Activated CD8-positive, alpha-beta memory T cell treated with anti-CD3 and anti-CD28 coated beads, Interleukin-2, amount 50 U/mL, for 24 hours (primary cell): ENCODE results near the gene CTSE.

ENCODE experiments used
- DNase-seq: peaks from one replicate; pipeline ENCODE4 v3.0.0-alpha.2; 2020; ENCODE audit errors: extremely low read depth

Gene CTSE

DNA sequence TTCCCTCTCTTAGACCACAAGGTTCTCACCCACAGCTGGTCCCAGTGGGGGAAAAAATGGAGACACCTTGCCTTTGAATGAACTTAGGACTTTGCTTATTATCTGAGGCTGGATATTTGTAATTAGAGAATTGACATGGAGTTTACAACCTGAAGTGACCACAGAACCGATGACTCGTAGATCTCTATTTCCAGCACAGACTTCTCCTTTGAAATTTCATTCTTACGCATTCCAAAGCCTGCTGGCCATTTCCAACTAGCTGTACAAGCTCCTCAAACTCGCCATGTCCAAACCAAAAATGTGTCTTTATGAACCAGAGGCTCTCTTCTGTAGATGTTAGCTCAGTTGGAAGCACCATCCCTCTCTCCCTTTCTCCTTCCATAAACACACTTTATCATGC lies 32.5 kb downstream of the CTSE start:
- no peak for DNase-seq

DNA sequence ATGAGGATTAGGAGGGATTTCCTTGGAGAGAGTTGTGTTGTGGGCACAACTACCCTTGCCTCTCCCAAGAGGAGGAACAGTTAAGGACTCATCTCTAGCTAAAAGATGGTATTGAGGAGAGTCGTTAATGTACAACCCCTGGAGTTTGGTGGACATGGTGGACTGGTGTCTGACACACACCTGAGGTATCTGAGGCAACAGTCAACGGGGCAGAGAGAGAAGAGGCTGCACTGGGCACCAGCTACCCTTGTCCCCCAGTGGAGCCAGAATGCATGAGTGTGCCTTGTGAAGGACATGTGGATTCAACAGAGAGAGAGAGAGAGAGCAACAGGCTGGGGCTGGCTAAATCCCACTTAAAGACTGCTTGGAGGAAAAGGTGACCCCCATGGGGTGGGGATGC lies 33.5 kb downstream of the CTSE start:
- DNase-seq: no peak

DNA sequence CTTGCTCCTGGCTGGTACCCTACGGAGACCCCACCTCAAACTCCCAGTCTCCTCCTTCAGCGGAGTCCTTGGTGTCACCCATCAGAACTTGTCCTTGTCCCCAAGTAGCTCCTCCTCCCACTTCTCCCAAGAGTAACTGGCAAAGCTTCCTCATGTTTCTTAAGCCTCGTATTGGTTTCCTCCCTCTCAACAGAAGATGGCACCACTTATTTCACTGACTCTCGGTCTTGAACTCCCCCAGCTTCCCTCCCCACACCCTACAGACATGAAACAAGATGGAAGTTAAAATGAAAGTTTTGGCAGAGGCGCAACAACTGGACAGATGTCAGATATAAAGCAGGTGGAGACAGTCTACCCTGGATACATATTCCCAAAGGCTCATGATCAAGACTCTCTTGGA lies 33.9 kb downstream of the CTSE start:
- no peak for DNase-seq

DNA sequence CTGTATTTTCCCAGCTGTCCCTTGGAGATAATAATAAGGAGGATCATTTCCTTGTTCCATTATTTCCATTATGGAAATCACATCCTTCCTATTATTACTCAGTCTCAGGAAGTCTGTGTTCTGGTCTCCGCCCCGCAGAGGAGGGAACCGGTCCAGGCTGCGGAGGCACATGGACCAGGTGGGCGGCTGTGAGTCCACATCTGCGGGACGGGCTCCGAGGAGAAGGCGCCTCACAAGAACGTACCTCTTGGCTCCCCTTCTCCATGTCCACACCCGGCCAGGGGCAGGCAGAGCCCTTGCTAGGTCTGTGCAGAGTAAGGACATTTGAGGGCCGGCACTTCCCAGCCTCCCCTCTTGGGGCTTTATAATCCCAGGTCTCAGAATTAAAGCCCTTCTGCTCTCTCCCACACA lies 35.1 kb downstream of the CTSE start:
- DNase-seq: no peak

DNA sequence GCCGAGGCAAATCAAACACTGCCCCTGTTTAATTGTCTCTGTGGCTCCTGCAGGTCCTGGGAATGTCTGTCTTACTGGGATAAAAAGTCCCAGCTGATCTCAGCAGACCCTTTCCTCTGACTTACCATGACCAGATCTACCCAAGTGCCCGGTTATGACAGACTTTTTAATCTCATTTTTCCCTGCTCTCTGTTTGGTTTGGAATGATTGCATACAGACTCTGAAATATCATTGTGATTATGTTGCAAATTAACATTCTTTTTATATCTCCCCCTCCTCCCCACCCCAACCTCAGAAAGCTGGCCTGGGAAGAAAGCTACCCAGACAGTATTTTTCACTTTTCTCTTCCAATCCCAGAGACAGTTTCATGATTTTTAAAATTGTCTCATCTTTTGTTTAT lies 36.8 kb downstream of the CTSE start:
- no peak for DNase-seq

DNA sequence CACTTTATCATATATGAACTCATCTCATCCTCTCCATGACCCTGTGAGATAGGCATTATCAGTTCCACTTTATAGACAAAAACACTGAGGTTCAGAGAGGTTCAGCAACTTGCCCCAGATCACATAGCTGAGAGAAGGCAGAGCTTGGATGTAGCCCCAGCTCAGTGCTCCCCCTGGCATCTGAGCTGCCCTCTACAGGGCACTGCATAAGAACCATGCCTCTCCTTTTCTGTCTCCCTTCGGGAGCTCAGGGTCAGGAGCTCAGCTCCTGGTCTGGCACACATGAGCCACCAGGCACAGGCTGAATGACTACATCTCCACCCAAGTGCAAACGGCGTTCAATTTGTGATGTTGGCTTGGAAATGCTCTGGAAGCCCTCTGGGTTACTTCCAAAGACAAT lies 37.4 kb downstream of the CTSE start:
- no peak for DNase-seq

DNA sequence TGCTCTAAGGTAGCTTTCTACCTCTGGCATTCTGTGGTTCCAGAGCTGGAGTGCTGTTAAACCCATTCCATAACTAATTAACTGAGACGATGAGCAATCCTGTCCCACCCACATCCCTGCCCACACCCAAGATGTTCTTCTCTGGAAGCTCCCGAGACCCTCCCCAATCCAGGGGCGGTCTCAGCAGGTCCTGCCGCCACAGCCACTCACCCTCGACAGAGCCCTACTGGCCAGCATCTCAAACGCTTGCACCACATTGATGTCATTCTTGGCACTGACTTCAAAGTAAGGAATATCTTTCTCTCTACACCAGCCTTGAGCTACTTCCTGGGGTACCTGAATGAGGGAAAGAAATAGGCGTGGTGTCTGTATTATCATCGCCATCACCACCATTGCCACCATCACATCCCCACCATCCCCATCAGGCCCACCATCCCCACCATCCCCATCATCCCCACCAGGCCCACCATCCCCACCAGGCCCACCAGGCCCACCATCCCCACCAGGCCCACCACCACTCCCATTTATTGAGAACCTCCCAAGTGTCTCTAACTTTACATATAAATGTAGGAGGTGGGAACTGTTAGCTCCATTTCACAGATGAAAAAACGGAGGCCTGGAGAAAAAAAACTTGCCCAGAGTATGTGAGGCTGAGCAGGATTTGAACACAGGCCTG lies 38.2 kb downstream of the CTSE start:
- no peak for DNase-seq

DNA sequence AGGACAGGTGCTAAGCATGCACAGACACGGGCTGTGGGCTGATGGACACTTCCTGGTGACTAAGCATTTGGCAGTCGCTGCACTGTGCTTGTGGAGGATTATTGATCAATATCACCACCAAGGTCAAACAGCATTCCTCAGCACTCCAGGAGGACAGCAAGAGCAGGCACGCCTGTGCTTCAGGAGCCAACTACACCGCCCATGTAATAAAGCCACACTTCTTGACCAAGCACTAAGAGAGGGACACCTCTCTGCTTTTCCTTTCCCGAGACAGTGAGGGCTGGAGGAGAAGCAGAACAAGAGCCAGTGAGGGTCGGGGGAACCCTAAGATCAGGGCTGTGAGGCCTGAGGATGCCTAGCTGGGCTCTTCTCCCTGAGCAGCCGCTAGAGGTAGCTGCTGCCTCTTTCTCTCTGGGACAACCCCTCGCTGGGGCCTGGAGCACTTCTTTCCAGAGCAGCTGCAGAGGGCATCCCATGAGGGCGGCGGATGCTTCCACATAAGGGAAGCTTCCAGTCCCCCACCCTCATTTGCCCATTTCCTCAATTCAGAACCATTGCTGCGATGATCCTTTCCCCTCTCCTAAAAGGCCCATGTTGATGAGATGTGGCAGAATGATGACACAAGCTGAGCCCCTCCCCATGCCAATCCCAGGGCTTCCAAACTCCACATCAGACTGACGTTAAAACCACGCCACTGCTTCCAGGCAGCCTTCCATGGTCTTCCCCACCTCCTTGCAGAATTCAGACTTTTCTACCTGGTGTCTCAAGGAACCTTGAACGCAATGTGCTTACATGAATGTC lies 39.6 kb downstream of the CTSE start:
- no peak for DNase-seq

DNA sequence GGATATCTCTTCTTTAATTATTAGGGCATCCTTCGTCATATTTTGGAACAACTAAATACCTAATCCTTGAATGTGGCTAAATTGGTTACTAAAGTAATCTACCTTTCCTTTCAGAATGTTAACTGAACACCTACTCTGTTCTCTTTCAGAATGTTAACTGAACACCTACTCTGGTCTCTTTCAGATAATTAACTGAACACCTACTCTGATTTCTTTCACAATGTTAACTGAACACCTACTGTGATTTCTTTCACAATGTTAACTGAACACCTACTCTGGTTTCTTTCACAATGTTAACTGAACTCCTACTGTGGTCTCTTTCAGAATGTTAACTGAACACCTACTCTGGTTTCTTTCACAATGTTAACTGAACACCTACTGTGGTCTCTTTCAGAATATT lies 42.4 kb downstream of the CTSE start:
- no peak for DNase-seq

DNA sequence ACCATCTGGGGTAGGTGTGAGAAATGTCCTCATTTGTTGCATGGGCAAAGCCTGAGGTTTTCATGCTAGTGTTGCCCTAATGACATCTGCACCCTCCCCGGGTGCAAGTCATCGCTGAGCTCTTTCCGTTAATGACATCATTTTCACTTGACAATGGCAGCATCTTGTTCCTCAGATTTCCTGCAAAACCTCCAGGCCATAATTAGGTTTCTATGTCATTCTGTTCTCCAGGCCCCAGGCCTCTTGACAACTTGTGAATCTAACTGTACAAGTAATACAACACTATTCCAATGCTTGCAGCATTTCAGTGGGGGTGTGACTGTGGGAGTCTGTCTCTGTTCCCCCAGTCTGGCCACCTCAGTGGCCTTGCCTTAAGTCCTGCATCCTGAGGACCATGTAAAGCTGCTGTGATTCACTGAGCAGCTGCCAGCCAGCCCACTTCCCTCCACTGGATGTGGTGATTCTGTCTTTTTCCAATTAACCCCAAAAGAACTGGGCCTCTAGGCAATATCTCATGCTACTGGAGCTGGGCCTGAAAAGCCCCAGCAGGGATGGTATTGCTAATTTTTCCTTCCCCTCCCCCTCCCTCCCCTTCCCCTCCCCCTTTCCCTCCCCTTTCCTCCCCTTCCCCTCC lies 43.3 kb downstream of the CTSE start:
- DNase-seq: no peak

DNA sequence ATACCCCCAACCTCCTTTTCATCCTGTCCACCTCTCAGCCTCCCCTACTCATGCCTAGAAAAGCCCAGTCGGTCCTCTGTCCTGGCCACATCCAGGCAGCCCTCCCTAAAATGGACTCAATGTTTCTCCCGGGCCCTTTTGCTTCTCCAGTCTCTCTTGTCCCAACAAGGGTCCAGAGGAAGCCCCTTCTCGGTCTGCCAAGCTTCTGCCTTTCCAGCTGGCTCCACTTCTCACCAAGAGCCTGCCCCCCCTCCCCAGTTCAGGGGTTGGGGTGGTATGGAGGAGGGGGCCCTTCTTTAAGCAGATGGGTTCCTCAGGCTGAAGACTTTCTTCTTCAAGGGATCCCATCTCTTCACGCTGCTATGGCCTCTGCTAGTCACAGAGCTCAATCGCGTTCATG lies 44.4 kb downstream of the CTSE start:
- no peak for DNase-seq

DNA sequence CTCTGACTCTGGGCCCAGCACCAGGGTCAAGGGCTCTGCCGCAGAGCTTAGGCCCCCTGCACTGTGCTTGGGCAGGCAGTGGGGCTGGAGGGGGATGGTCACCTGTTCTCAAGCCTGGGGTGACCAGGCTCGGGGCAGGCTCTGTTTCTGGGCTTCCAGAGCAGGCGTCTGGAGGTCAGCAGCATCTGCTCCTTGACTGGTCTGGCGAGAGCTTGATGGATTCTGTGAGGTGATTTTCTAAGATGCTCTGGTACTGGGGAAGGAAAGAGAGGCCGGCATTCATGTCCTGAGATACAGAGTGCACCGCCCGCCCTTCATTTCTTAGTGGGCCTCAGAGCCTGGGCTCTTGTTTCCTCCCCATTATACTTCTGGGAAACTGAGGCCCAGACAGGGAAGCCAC lies 45.0 kb downstream of the CTSE start:
- DNase-seq: no peak

DNA sequence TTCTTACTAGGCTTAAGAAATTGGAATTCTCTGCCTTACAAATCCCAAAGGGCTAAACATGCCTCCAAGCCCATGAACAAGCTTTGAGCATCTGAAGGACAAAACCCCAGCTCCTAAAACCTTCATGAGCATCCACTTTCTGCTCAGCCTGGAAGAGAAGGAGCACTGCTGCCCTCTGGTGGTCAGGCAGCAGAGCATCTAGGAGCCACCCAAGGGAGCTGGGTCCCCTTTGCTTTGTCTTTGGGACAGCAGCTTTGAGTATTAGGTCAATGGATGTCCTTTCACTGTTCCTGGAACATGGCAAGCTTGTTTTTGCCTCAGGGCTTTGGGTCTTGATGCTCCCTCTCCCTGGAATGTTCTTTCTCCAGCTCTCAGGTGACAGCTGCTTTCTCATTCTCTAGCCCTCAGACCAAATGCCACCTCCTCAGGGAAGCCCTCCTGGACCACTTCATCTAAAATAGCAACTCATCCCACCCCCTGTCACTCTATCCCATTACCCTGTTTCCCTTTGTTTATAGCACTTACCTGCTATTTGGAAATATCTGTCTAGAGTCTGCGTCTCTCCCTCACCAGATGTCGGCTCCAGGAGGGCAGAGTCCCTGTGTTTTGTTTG lies 46.2 kb downstream of the CTSE start:
- no peak for DNase-seq

DNA sequence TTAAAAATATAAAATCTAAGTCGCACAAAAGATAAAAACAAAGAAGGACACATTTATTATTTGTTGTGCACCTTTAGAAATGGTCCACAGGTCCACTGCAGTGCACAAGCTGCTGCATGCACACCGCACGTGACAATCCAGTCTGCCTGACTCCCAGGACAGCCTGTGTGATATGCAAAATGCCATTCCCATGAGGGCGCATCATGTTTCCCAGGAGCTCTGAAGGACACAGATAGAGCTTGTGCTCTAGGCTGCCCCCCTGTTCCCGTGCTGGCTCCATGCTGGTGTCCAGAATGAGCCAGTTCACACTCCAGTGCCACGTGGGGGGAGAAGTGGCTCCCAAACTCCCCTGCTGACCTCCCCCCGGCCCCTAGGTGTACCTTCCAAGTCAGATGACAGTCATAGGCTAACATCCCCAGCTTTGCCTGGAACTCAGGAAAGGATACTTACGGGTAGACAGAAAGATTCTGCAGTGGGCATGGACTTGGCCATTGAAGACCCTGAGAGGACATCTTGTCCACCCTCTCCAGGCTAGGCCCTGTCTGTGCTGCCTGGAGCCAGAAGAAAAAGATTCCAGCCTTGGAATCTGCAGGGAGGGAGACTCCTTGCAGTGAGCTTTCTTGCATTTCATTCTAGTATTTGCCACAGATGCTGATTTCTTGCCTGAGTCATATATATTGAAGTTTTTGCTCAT lies 46.8 kb downstream of the CTSE start:
- no peak for DNase-seq

DNA sequence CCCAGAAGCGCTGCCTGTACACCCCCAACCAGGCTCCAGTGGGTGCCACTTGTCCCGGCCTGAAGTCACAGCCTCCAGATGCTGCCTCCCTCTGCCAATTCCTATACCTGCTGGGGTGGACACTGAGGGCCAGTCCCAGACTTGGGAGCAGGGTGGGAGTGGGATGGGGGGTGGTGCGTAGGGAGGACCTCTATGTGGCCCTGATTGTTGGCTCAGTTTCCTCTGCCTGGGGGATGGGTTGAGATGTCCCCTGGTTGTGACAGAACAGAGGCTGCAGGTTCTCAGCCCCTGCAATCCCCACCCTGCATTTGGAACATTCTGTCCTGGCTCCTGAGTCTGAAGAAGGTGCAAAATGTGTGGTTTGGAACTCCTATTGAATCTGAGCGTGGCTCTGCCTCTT lies 47.7 kb downstream of the CTSE start:
- no peak for DNase-seq

DNA sequence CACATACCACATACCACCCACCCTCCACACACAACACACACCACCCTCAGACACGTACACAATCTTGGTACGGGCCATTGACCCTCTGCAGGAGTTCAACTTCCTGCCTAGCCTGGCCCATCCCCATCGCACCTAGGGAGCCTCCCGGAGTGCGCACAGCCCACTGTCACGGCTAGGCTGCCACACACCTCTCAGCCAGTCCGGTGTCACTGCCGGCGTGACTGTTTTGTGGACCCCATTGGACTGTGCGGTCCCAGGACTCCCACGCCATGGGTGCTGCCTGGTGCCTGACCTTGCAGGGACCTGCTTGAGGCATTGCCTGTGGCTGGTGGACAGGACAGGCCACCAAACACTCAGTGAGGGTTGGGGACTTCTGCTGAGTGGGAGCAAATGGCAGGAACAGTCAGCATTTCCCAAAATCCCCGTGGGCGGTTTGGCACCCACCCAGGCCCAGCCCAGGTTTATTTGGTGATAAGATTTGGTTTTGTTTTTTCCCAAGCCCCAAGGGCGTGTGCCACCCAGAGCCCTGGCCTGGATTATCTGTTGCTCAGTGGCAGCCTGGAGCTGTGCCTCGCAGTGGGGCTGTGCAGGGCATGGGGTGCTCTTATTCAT lies 48.2 kb downstream of the CTSE start:
- DNase-seq: no peak

DNA sequence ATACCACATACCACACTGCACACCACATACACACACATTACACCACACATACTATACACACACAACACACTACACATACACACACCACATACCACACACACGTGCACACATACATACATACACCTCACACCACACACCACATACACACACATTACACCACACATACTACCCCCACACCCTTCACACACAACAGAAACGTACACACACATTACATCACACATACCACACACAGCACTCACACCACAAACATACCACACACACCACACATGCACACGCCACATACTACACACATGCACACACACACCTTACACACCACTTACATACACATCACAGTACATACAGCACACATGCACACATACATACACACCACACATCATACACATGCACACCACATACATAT lies 49.0 kb downstream of the CTSE start:
- no peak for DNase-seq

DNA sequence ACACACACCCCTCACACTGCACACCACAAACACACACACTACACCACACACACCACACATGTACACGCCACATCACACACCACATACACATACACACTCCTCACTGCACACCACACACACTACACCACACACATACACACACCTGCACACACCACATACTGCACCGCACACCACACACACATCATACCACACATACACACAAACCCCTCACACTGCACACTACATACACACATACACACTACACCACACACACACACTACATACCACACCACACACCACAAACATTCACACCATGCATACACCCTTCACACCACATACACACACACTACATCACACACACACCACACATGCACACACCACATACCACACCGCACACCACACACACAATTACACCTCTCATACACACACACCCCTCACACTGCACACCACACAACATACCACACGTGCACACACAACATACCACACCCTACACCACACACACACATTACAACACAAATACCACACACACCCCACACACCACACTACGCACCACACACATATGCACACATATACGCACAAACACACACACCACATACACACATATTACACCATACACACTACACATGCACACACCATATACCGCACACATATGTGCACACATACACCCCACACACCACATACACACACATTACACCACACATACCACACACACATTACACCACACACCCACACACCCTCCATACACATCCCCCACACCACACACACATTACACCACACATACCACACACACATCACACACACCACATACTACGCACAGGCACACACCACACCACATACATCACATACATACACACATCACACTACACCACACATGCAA lies 50.1 kb downstream of the CTSE start:
- DNase-seq: no peak

DNA sequence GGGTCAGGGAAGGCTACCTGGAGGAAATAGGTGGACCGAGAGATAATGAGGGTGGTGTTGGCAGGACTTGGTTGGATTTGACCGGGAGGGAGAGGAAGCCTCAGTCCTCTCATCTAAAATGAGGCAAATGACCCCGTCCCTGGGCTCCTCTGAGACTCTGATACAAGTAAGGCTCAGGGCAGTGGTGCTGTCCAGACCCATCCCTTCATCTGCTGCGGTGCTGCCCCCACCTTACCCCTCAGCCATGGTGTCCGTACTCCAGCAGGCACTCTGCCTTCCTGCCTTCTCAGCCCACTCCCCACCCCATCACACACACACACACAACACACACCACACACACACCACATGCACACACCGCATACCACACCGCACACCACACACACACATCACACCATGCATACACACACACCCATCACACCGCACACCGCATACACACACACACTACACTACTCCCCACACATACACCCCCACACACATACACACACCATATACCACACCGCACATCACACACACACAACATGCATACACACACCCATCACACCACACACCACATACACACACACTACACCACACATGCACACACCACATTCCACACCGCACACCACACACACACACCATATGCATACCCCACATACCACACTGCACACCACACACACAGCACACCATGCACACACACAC lies 51.1 kb downstream of the CTSE start:
- DNase-seq: no peak

DNA sequence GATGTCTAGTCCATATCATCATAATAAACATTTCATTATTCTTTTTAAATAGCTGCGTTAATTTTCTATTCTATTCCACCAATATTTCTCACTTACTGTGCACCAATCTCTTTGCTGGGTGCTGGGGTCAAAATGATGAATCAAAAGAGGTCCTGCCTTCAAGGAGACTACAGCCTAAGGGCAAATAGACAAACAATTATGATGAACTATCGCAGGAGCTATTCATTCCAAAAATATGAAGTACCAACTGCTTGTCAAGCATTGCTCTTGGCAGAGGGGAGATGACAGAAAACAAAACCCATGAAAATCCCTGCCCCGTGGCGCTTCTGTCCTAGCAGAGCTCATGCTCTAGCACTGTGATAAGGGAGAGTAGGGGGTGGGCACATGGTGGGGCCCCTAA lies 51.6 kb downstream of the CTSE start:
- DNase-seq: no peak
